H1 (cell line): ENCODE data around the gene SCNN1G. TPM values are rescaled to one million over a fixed set of nuclear protein-coding genes. Genes with fewer than 3 reads are reported as not detected.

Source experiments
- CTCF ChIA-PET: fragments of 300-600 bp; sonication (Branson Sonifier 250); formaldehyde crosslinking; loops from one replicate; lab custom pipeline; 2021; ENCODE audit not compliant: partially characterized antibody; lab: Charles Lee
- POLR2A ChIA-PET: fragments of 300-600 bp; sonication (Branson Sonifier 250); formaldehyde crosslinking; loops from one replicate; lab custom pipeline; 2021; ENCODE audit warnings: inconsistent platforms; ENCODE audit not compliant: partially characterized antibody; lab: Charles Lee
- DNase-seq, 2 experiments: peaks; one replicate each; pipeline versions ENCODE4 v3.0.0 to v3.0.0-alpha.2; 2010 to 2022; ENCODE audit warnings: low spot score in 2 of 2, low read depth in 1 of 2, mixed read lengths in 1 of 2
- FAIRE-seq: peaks from 2 replicates; lab custom pipeline; 2011; peaks lifted over from hg19 to GRCh38; lab: Jason Lieb, UNC
- H2AFZ ChIP-seq: 2 replicates; pipeline ENCODE4 v1.8.1; 2012; ENCODE audit warnings: low read length, inconsistent platforms
- H2AK5ac ChIP-seq: 2 replicates; pipeline ENCODE4 v1.6.1; 2013; ENCODE audit warnings: low read depth, low read length
- H2BK120ac ChIP-seq: replicated peaks from 2 replicates; pipeline ENCODE3; 2013; ENCODE audit warnings: low read depth, low read length, inconsistent platforms
- H2BK12ac ChIP-seq: 2 replicates; pipeline ENCODE4 v1.6.1; 2013; ENCODE audit warnings: low read depth, low read length
- H2BK15ac ChIP-seq: 2 replicates; pipeline ENCODE4 v1.6.1; 2013; ENCODE audit warnings: low read length
- H2BK20ac ChIP-seq: 2 replicates; pipeline ENCODE4 v1.6.1; 2013; ENCODE audit warnings: low read length
- H2BK5ac ChIP-seq: 2 replicates; pipeline ENCODE4 v1.6.1; 2013; ENCODE audit warnings: low read depth, low read length
- H3K14ac ChIP-seq: 2 replicates; pipeline ENCODE4 v1.6.1; 2013; ENCODE audit warnings: inconsistent platforms; ENCODE audit not compliant: insufficient read length
- H3K18ac ChIP-seq: 2 replicates; pipeline ENCODE4 v1.6.1; 2013; ENCODE audit warnings: low read length; ENCODE audit errors: extremely low read depth
- H3K23ac ChIP-seq: 2 replicates; pipeline ENCODE4 v1.6.1; 2013; ENCODE audit warnings: inconsistent platforms; ENCODE audit not compliant: insufficient read length
- H3K23me2 ChIP-seq: 2 replicates; pipeline ENCODE4 v1.6.1; 2013; ENCODE audit warnings: low read depth, low read length
- H3K27ac ChIP-seq: 2 replicates; pipeline ENCODE4 v1.6.1; 2011; ENCODE audit warnings: low read depth, low read length, inconsistent platforms
- H3K27me3 ChIP-seq, 4 experiments: replicated peaks in 1 of 4; 1 replicate in 1 of 4; 2 replicates in 3 of 4; pipeline versions ENCODE4 v1.6.1 to v1.8.1; 2011 to 2013; ENCODE audit warnings: low read length in 3 of 4, mild to moderate bottlenecking in 3 of 4, inconsistent platforms in 2 of 4, mixed read lengths in 2 of 4, moderate library complexity in 1 of 4; ENCODE audit not compliant: control insufficient read depth in 3 of 4, insufficient read depth in 3 of 4; ENCODE audit errors: extremely low read depth in 1 of 4
- H3K36me3 ChIP-seq, 4 experiments: 2 replicates each; pipeline versions ENCODE4 v1.6.1 to v1.8.1; 2011 to 2013; ENCODE audit warnings: mild to moderate bottlenecking in 4 of 4, low read length in 3 of 4, moderate library complexity in 2 of 4, control low read depth in 1 of 4, inconsistent platforms in 1 of 4; ENCODE audit not compliant: insufficient read depth in 4 of 4, control insufficient read depth in 2 of 4
- H3K4ac ChIP-seq: replicated peaks from 2 replicates; pipeline ENCODE3; 2013; ENCODE audit warnings: low read length, low read depth, mixed read lengths, inconsistent platforms; ENCODE audit not compliant: insufficient read length
- H3K4me1 ChIP-seq, 4 experiments: replicated peaks in 1 of 4; 1 replicate in 1 of 4; 2 replicates in 3 of 4; pipeline versions ENCODE4 v1.6.1 to v1.8.1; 2011 to 2013; ENCODE audit warnings: low read length in 3 of 4, inconsistent platforms in 2 of 4, mixed read lengths in 1 of 4; ENCODE audit not compliant: insufficient read depth in 4 of 4, control insufficient read depth in 3 of 4
- H3K4me2 ChIP-seq, 2 experiments: 2 replicates each; pipeline versions ENCODE4 v1.6.1 to v1.8.1; 2011 to 2013; ENCODE audit warnings: low read depth in 2 of 2, low read length in 2 of 2, control low read depth in 1 of 2, inconsistent platforms in 1 of 2, mild to moderate bottlenecking in 1 of 2; ENCODE audit not compliant: insufficient read depth in 1 of 2
- H3K4me3 ChIP-seq, 4 experiments: fragments of 200-600, 300-600 bp in 1 of 4; sonication (generic), shearing (Covaris generic), sonication (Bioruptor Twin) in 1 of 4; 2 replicates each; pipeline versions ENCODE4 v1.5.1 to v1.8.1; 2011 to 2016; ENCODE audit warnings: low read length in 4 of 4, low read depth in 3 of 4, control low read depth in 2 of 4, inconsistent platforms in 2 of 4, mild to moderate bottlenecking in 2 of 4, mixed read lengths in 1 of 4, moderate library complexity in 1 of 4; ENCODE audit not compliant: insufficient read depth in 2 of 4; ENCODE audit errors: extremely low read depth in 1 of 4
- H3K56ac ChIP-seq: replicated peaks from 2 replicates; pipeline ENCODE3; 2013; ENCODE audit warnings: low read depth, mild to moderate bottlenecking, mixed read lengths, low read length, inconsistent platforms; ENCODE audit not compliant: insufficient read length
- H3K79me1 ChIP-seq: 2 replicates; pipeline ENCODE4 v1.6.1; 2013; ENCODE audit warnings: low read depth, low read length, control low read depth
- H3K79me2 ChIP-seq, 2 experiments: 2 replicates each; pipeline versions ENCODE4 v1.6.1 to v1.8.1; 2012 to 2013; ENCODE audit warnings: low read length in 2 of 2, mild to moderate bottlenecking in 2 of 2, inconsistent platforms in 1 of 2; ENCODE audit not compliant: insufficient read depth in 2 of 2, control insufficient read depth in 1 of 2
- H3K9ac ChIP-seq, 4 experiments: replicated peaks in 1 of 4; 1 replicate in 1 of 4; 2 replicates in 3 of 4; pipeline versions ENCODE4 v1.6.1 to v1.8.1; 2011 to 2013; ENCODE audit warnings: low read depth in 3 of 4, low read length in 3 of 4, control low read depth in 2 of 4, mild to moderate bottlenecking in 2 of 4, moderate library complexity in 2 of 4, inconsistent platforms in 1 of 4; ENCODE audit errors: extremely low read depth in 1 of 4
- H3K9me3 ChIP-seq, 2 experiments: 2 replicates each; pipeline versions ENCODE4 v1.6.1 to v1.8.1; 2012 to 2013; ENCODE audit warnings: mild to moderate bottlenecking in 2 of 2, moderate library complexity in 2 of 2, control low read depth in 1 of 2, inconsistent platforms in 1 of 2, low read depth in 1 of 2, low read length in 1 of 2, mixed read lengths in 1 of 2; ENCODE audit not compliant: insufficient read depth in 2 of 2
- H4K20me1 ChIP-seq, 2 experiments: replicated peaks in 1 of 2; 2 replicates each; pipeline versions ENCODE3 to v1.8.1; 2011 to 2013; ENCODE audit warnings: inconsistent platforms in 2 of 2, low read length in 2 of 2, mild to moderate bottlenecking in 1 of 2; ENCODE audit not compliant: insufficient read depth in 2 of 2, control insufficient read depth in 1 of 2
- H4K5ac ChIP-seq: 2 replicates; pipeline ENCODE4 v1.6.1; 2013; ENCODE audit warnings: low read length, low read depth, mixed read lengths, inconsistent platforms; ENCODE audit not compliant: insufficient read length
- H4K8ac ChIP-seq: 2 replicates; pipeline ENCODE4 v1.8.0; 2013; ENCODE audit warnings: mild to moderate bottlenecking, moderate library complexity, low read length, inconsistent platforms; ENCODE audit not compliant: insufficient read depth; ENCODE audit errors: extremely low read depth
- H4K91ac ChIP-seq: replicated peaks from 2 replicates; pipeline ENCODE3; 2013; ENCODE audit warnings: low read length, mixed read lengths, inconsistent platforms; ENCODE audit not compliant: insufficient read length
- KDM1A ChIP-seq: fragments of 200-600, 300-600 bp; sonication (generic); IDR thresholded peaks from 2 replicates; pipeline ENCODE4 v1.7.1; 2016; ENCODE audit warnings: mild to moderate bottlenecking, low read length, borderline replicate concordance
- SP2 ChIP-seq: IDR thresholded peaks from 2 replicates; pipeline ENCODE4 v1.6.1; 2012; ENCODE audit warnings: mild to moderate bottlenecking, low read length, inconsistent platforms
- WGBS, 2 experiments: shearing (Covaris generic) in 1 of 2; methylation state at CpG; one replicate each; pipeline versions ENCODE4 v1.1.6 to v1.1.7; 2013 to 2015; ENCODE audit warnings: low lambda C conversion rate in 2 of 2, mixed read lengths in 2 of 2, inconsistent platforms in 1 of 2, low coverage in 1 of 2, missing lambda C conversion rate in 1 of 2; ENCODE audit not compliant: insufficient replicate concordance in 2 of 2, insufficient coverage in 1 of 2, insufficient read length in 1 of 2; ENCODE audit errors: extremely low coverage in 1 of 2, missing lambda C conversion rate in 1 of 2; 5-methylcytosine and 5-hydroxymethylcytosine counted together
- polyA plus RNA-seq, 7 experiments: library from polyadenylated mRNA; depleted of rRNA in 3 of 7; stranded (reverse) in 5 of 7; unstranded in 2 of 7; fragments of >200 nt in 5 of 7; fragments of 200-250 nt in 2 of 7; gene quantifications; 1 replicate in 5 of 7; 2 replicates in 1 of 7; 4 replicates in 1 of 7; pipeline versions ENCODE4 v1.2.1 to v1.2.3, GENCODE V29; 2011 to 2013; ENCODE audit warnings: missing spikeins in 2 of 7, mixed read lengths in 2 of 7
- total RNA-seq: library from RNA; stranded (reverse); fragmentation: NEBNext Ultra II Directional; extraction: Animal tissue kit (Norgen Biotek cat#: 25700); gene quantifications from 2 replicates; pipeline ENCODE4 v1.2.1, GENCODE V29; 2021

The SCNN1G gene
- total and polyA plus RNA-seq, 2 of the 8 experiments (the other 6 are each of a cell fraction or from before 2014, with no cell fraction given): 0.73 to 1.1 TPM

- Histone ChIP-seq H2BK15ac (no peak overlapping the region), H3K23ac (no peak overlapping the region), H4K5ac (no peak overlapping the region), H3K14ac (no peak overlapping the region), H2BK120ac (no peak overlapping the region), H2BK20ac (no peak overlapping the region), H3K27ac (no peak overlapping the region), H3K4me2 (peak overlapping the region in 1 of 2 experiments; percentile 59; a peak in 1 of 4 replicates), H2AFZ (no peak overlapping the region), H3K27me3 (no peaks in the 10 kb centered on the region), H4K8ac (no peak overlapping the region), H3K18ac (no peak overlapping the region), H3K36me3 (peaks cover 0 to 6% (median 0%) of the 10 kb centered on the region in 4 experiments; a peak in 2 of 8 replicates), H3K79me1 (no peaks in the 10 kb centered on the region), H3K23me2 (no peaks in the 10 kb centered on the region), H3K9ac (peak overlapping the region in 1 of 4 experiments; percentile 40; a peak in 1 of 7 replicates), H3K79me2 (no peaks in the 10 kb centered on the region), H3K56ac (no peak overlapping the region), H3K4me1 (peaks cover 5 to 20% (median 11%) of the 10 kb centered on the region in 4 experiments; a peak in 6 of 7 replicates), H3K4me3 (no peak overlapping the region), H4K20me1 (no peaks in the 10 kb centered on the region), H2BK5ac (no peak overlapping the region), H3K9me3 (no peaks in the 10 kb centered on the region), H2AK5ac (no peak overlapping the region), H4K91ac (no peak overlapping the region), H3K4ac (no peak overlapping the region), H2BK12ac (no peak overlapping the region)
- FAIRE-seq (no peak), DNase-seq (no peak)
- WGBS, 2 experiments: 86% methylated on average over 3 of the region's 3 CpGs; no CpG with 5 or more reads in 1 of the 2 experiments
- POLR2A ChIA-PET: no interaction called here
- no peak for TF ChIP-seq SP2
- 0 out of 2 replicates have a peak, but pooled peaks have one; percentile 27 for TF ChIP-seq KDM1A
- CTCF ChIA-PET: interaction anchor here (1.7 to 2.3 kb wide), 2 partner anchors 12 to 239 kb away, joined by 5 to 8 read pairs; no protein-coding TSS in a partner anchor
Measured at GRCh38 chr16:23195366-23195978, 12.9 kb downstream of the SCNN1G start.
